Fibroblast of lung (primary cell): ENCODE measurements around the gene TEKT1. TPM values are rescaled to one million over a fixed set of nuclear protein-coding genes. Genes with fewer than 3 reads are reported as not detected.
A peak's percentile ranks its signal among the peaks of the same experiment; 100 is the strongest.
"Not testable (repeated sequence)": the region's sequence is repeated elsewhere in the genome, so short reads cannot be mapped to it uniquely, and the experiment has no call there.

Experiments
- DNase-seq, 2 donors: peaks; one replicate each; pipeline versions ENCODE4 v3.0.0 to v3.0.0-alpha.2; 2010; ENCODE audit warnings: low read depth in 2 of 2
- H2AFZ ChIP-seq: 2 replicates; pipeline ENCODE4 v1.5.1; 2012; ENCODE audit warnings: low read length, control low read depth, inconsistent platforms
- H3K27ac ChIP-seq: 2 replicates; pipeline ENCODE4 v1.5.1; 2011; ENCODE audit warnings: low read length, control low read depth; ENCODE audit not compliant: insufficient read depth
- H3K27me3 ChIP-seq: 2 replicates; pipeline ENCODE4 v1.5.1; 2011; ENCODE audit warnings: mild to moderate bottlenecking, low read length; ENCODE audit not compliant: control insufficient read depth, insufficient read depth
- H3K36me3 ChIP-seq: 2 replicates; pipeline ENCODE4 v1.5.1; 2011; ENCODE audit warnings: low read length; ENCODE audit not compliant: control insufficient read depth, insufficient read depth
- H3K4me1 ChIP-seq: 2 replicates; pipeline ENCODE4 v1.5.1; 2011; ENCODE audit warnings: low read length; ENCODE audit not compliant: control insufficient read depth, insufficient read depth; ENCODE audit errors: extremely low read depth
- H3K4me2 ChIP-seq: 2 replicates; pipeline ENCODE4 v1.5.1; 2011; ENCODE audit warnings: low read length, control low read depth; ENCODE audit not compliant: insufficient read depth; ENCODE audit errors: extremely low read depth
- H3K4me3 ChIP-seq, 4 experiments: fragments of 200-600 bp in 1 of 4; sonication (generic) in 1 of 4; replicated peaks in 1 of 4; 2 replicates each; pipeline ENCODE4 v1.5.1; 2011 to 2016; ENCODE audit warnings: low read length in 4 of 4, low read depth in 3 of 4, mild to moderate bottlenecking in 3 of 4, control low read depth in 2 of 4, inconsistent platforms in 1 of 4, mixed read lengths in 1 of 4; ENCODE audit not compliant: insufficient read depth in 1 of 4; ENCODE audit errors: control extremely low read depth in 1 of 4
- H3K79me2 ChIP-seq: 2 replicates; pipeline ENCODE4 v1.5.1; 2012; ENCODE audit warnings: mild to moderate bottlenecking, low read length, inconsistent platforms; ENCODE audit not compliant: control insufficient read depth, insufficient read depth
- H3K9ac ChIP-seq: 2 replicates; pipeline ENCODE4 v1.5.1; 2011; ENCODE audit warnings: mild to moderate bottlenecking, low read length, control low read depth; ENCODE audit not compliant: insufficient read depth
- H3K9me3 ChIP-seq: 2 replicates; pipeline ENCODE4 v1.5.1; 2012; ENCODE audit warnings: low read depth, low read length; ENCODE audit not compliant: control insufficient read depth, insufficient read depth
- H4K20me1 ChIP-seq: 2 replicates; pipeline ENCODE4 v1.5.1; 2011; ENCODE audit warnings: low read length; ENCODE audit not compliant: control insufficient read depth, insufficient read depth; ENCODE audit errors: extremely low read depth
- CTCF ChIP-seq, 2 donors: IDR thresholded peaks in 1 of 2; conservative IDR thresholded peaks in 1 of 2; 1 replicate in 1 of 2; 2 replicates in 1 of 2; pipeline ENCODE4 v1.5.1; 2011 to 2012; ENCODE audit warnings: low read length in 2 of 2, control low read depth in 1 of 2, inconsistent platforms in 1 of 2, low read depth in 1 of 2, mild to moderate bottlenecking in 1 of 2
- EZH2 ChIP-seq: IDR thresholded peaks from 2 replicates; pipeline ENCODE4 v1.5.1; 2012; ENCODE audit warnings: low read length, control low read depth, mild to moderate bottlenecking; ENCODE audit errors: missing control alignments
- polyA plus RNA-seq, 2 donors: library from polyadenylated mRNA; depleted of rRNA in 1 of 2; stranded (reverse) in 1 of 2; unstranded in 1 of 2; fragments of >200 nt; gene quantifications; 2 replicates each; pipeline ENCODE4 v1.2.1, GENCODE V29; 2011 to 2012; ENCODE audit warnings: missing spikeins in 1 of 2
- total RNA-seq: library from RNA; depleted of rRNA; stranded (reverse); fragments of >200 nt; gene quantifications from 2 replicates; pipeline ENCODE4 v1.2.1, GENCODE V29; 2014

The TEKT1 gene
- total and polyA plus RNA-seq, 2 donors (not counting 1 experiment from before 2014, with no cell fraction given) = not detected

- Histone ChIP-seq H3K4me3 (no peak overlapping the region), H3K36me3 (no peaks in the 10 kb centered on the region), H3K9me3 (no peaks in the 10 kb centered on the region), H4K20me1 (no peaks in the 10 kb centered on the region), H3K4me2 (no peak overlapping the region), H3K27ac (no peak overlapping the region), H3K27me3 (no peaks in the 10 kb centered on the region), H3K9ac (no peak overlapping the region), H2AFZ (no peak overlapping the region), H3K4me1 (no peaks in the 10 kb centered on the region), H3K79me2 (no peaks in the 10 kb centered on the region)
- no peak for DNase-seq
- TF ChIP-seq EZH2 = no peak
These were observed 25.8 kb upstream of the TEKT1 start for GRCh38 chr17:6857336-6857735.

- Histone ChIP-seq H3K9ac (no peak overlapping the region), H3K4me2 (no peak overlapping the region), H3K4me1 (no peaks in the 10 kb centered on the region), H3K36me3 (no peaks in the 10 kb centered on the region), H3K27me3 (no peaks in the 10 kb centered on the region), H3K79me2 (no peaks in the 10 kb centered on the region), H3K4me3 (no peak overlapping the region), H3K27ac (no peak overlapping the region), H2AFZ (no peak overlapping the region), H3K9me3 (no peaks in the 10 kb centered on the region), H4K20me1 (no peaks in the 10 kb centered on the region)
- TF ChIP-seq CTCF (conservative IDR thresholded peaks at IDR 0.05 in 1 of 2, IDR thresholded peaks at IDR 0.05 in 1 of 2; ENCODE audit: low read depth in 1 of 2, low read length in 2 of 2) (no peak), EZH2 (no peak)
- no peak for DNase-seq
These were observed 24.5 kb upstream of the TEKT1 start for GRCh38 chr17:6856051-6856450.

GRCh38 chr17:6853764-6854442 lies 22.4 kb upstream of the TEKT1 start:
- H3K27ac ChIP-seq = no peak overlapping the region
- TF ChIP-seq CTCF (conservative IDR thresholded peaks at IDR 0.05 in 1 of 2, IDR thresholded peaks at IDR 0.05 in 1 of 2; ENCODE audit: low read depth in 1 of 2, low read length in 2 of 2) = peak in 1 of 2 donors; percentile 22
- TF ChIP-seq EZH2 = no peak
- DNase-seq = no peak

GRCh38 chr17:6848545-6849179 lies 17.1 kb upstream of the TEKT1 start:
- H3K27ac ChIP-seq, H3K4me3 ChIP-seq, H3K27me3 ChIP-seq, H4K20me1 ChIP-seq, H3K4me1 ChIP-seq, H3K36me3 ChIP-seq, H3K9me3 ChIP-seq, H3K4me2 ChIP-seq, H2AFZ ChIP-seq, H3K9ac ChIP-seq, H3K79me2 ChIP-seq, DNase-seq: not testable (repeated sequence)

More at GRCh38 chr17:6853764-6854442, 22.4 kb upstream of the TEKT1 start:
- H3K4me3 ChIP-seq = no peak overlapping the region
- H3K4me2 ChIP-seq = no peak overlapping the region
- H3K27me3 ChIP-seq = no peaks in the 10 kb centered on the region
- H3K36me3 ChIP-seq = no peaks in the 10 kb centered on the region
- H3K9ac ChIP-seq = no peak overlapping the region
- H3K9me3 ChIP-seq = no peaks in the 10 kb centered on the region
- no peaks in the 10 kb centered on the region for H4K20me1 ChIP-seq
- H2AFZ ChIP-seq = no peak overlapping the region
- no peaks in the 10 kb centered on the region for H3K4me1 ChIP-seq
- H3K79me2 ChIP-seq = no peaks in the 10 kb centered on the region

GRCh38 chr17:6846138-6846537 lies 14.6 kb upstream of the TEKT1 start:
- H3K4me2 ChIP-seq, H4K20me1 ChIP-seq, H3K4me3 ChIP-seq, H3K79me2 ChIP-seq, DNase-seq, H3K9ac ChIP-seq, H3K9me3 ChIP-seq, H3K4me1 ChIP-seq, H3K36me3 ChIP-seq, H3K27me3 ChIP-seq, H3K27ac ChIP-seq, H2AFZ ChIP-seq: not testable (repeated sequence)
